Neural cell (in vitro differentiated cells): ENCODE measurements around the gene KRTAP4-4. TPM values are rescaled to one million over a fixed set of nuclear protein-coding genes. Genes with fewer than 3 reads are reported as not detected.
"Not testable (repeated sequence)": the region's sequence is repeated elsewhere in the genome, so short reads cannot be mapped to it uniquely, and the experiment has no call there.

ENCODE experiments used
- H2AFZ ChIP-seq: fragments of 200-600, 300-800 bp; sonication (generic), shearing (Covaris generic); 2 replicates; pipeline ENCODE4 v1.6.0; 2014; ENCODE audit warnings: low read depth, mild to moderate bottlenecking, antibody characterized with exemption, low read length, moderate library complexity
- H3F3A ChIP-seq: fragments of 200-600 bp; shearing (Covaris generic); 2 replicates; pipeline ENCODE4 v1.6.1; 2016; ENCODE audit warnings: mild to moderate bottlenecking, moderate library complexity, mixed read lengths, antibody characterized with exemption, low read length; ENCODE audit not compliant: insufficient read depth, poor library complexity, severe bottlenecking
- H3K27ac ChIP-seq: fragments of 200-600, 300-800 bp; sonication (generic), shearing (Covaris generic); 2 replicates; pipeline ENCODE4 v1.5.1; 2014; ENCODE audit warnings: mild to moderate bottlenecking, low read length, moderate library complexity
- H3K27me3 ChIP-seq: fragments of 300-800, 200-600 bp; sonication (generic), shearing (Covaris generic); 2 replicates; pipeline ENCODE4 v1.6.0; 2014; ENCODE audit warnings: mild to moderate bottlenecking, low read depth, low read length, moderate library complexity; ENCODE audit not compliant: insufficient read depth
- H3K36me3 ChIP-seq: fragments of 300-800, 200-600 bp; sonication (generic), shearing (Covaris generic); 2 replicates; pipeline ENCODE4 v1.5.1; 2014; ENCODE audit warnings: mild to moderate bottlenecking, antibody characterized with exemption, low read length, moderate library complexity; ENCODE audit not compliant: insufficient read depth
- H3K4me2 ChIP-seq: fragments of 300-800, 200-600 bp; sonication (generic), shearing (Covaris generic); 2 replicates; pipeline ENCODE4 v1.6.0; 2014; ENCODE audit warnings: mild to moderate bottlenecking, low read length
- H3K4me3 ChIP-seq: fragments of 300-800, 200-600 bp; sonication (generic), shearing (Covaris generic); 2 replicates; pipeline ENCODE4 v1.5.1; 2014; ENCODE audit warnings: mild to moderate bottlenecking, low read length, moderate library complexity
- H3K79me2 ChIP-seq: fragments of 200-600 bp; shearing (Covaris generic); replicated peaks from 2 replicates; pipeline ENCODE4 v1.6.0; 2014; ENCODE audit warnings: mild to moderate bottlenecking, low read length, moderate library complexity; ENCODE audit not compliant: insufficient read depth
- H3K9ac ChIP-seq: fragments of 300-800, 200-600 bp; sonication (generic), shearing (Covaris generic); 2 replicates; pipeline ENCODE4 v1.6.1; 2016; ENCODE audit warnings: mild to moderate bottlenecking, low read length, mixed read lengths
- H3K9me2 ChIP-seq: fragments of 200-600 bp; shearing (Covaris generic); 2 replicates; pipeline ENCODE4 v1.6.1; 2016; ENCODE audit warnings: mild to moderate bottlenecking, low read length, mixed read lengths; ENCODE audit not compliant: insufficient read depth
- H3K9me3 ChIP-seq: fragments of 200-600, 300-800 bp; sonication (generic), shearing (Covaris generic); 2 replicates; pipeline ENCODE4 v1.6.1; 2016; ENCODE audit warnings: mild to moderate bottlenecking, mixed run types, low read length, moderate library complexity, mixed read lengths
- H4K20me1 ChIP-seq: fragments of 200-600 bp; shearing (Covaris generic); 2 replicates; pipeline ENCODE4 v1.6.1; 2016; ENCODE audit warnings: mild to moderate bottlenecking, mixed run types; ENCODE audit not compliant: insufficient read depth
- EP300 ChIP-seq: fragments of 450-650 bp; conservative IDR thresholded peaks from 2 replicates; pipeline ENCODE4 v1.6.1; 2014; ENCODE audit warnings: antibody characterized with exemption, mild to moderate bottlenecking, moderate library complexity; ENCODE audit not compliant: poor library complexity, severe bottlenecking
- EZH2 ChIP-seq: fragments of 200-600, 300-800 bp; shearing (Covaris generic), sonication (generic); IDR thresholded peaks from 2 replicates; pipeline ENCODE4 v1.6.1; 2014; ENCODE audit warnings: antibody characterized with exemption, low read length, borderline replicate concordance, mild to moderate bottlenecking; ENCODE audit not compliant: insufficient read depth, poor library complexity, severe bottlenecking
- MXI1 ChIP-seq: fragments of 450-650 bp; conservative IDR thresholded peaks from 2 replicates; pipeline ENCODE4 v1.6.1; 2014; ENCODE audit warnings: antibody characterized with exemption, mild to moderate bottlenecking; ENCODE audit not compliant: poor library complexity, severe bottlenecking
- POLR2AphosphoS5 ChIP-seq: IDR thresholded peaks from 2 replicates; pipeline ENCODE4 v1.6.1; 2012
- RAD21 ChIP-seq: fragments of 450-650 bp; conservative IDR thresholded peaks from 2 replicates; pipeline ENCODE4 v1.6.1; 2014; ENCODE audit warnings: antibody characterized with exemption, mild to moderate bottlenecking, moderate library complexity
- SMC3 ChIP-seq: fragments of 450-650 bp; conservative IDR thresholded peaks from 2 replicates; pipeline ENCODE4 v1.6.1; 2014; ENCODE audit warnings: antibody characterized with exemption, mild to moderate bottlenecking, moderate library complexity; ENCODE audit not compliant: poor library complexity
- TAF1 ChIP-seq: IDR thresholded peaks from 2 replicates; pipeline ENCODE4 v1.6.1; 2012; ENCODE audit warnings: low read depth
- polyA plus RNA-seq: library from polyadenylated mRNA; depleted of rRNA; stranded (reverse); fragments of >200 nt; gene quantifications from 2 replicates; pipeline ENCODE4 v1.2.3, GENCODE V29; 2014
- TF ChIP-seq, protein P1 (sequence below): fragments of 450-650 bp; IDR thresholded peaks from 2 replicates; pipeline ENCODE4 v1.5.1; 2014; ENCODE audit warnings: antibody characterized with exemption, mild to moderate bottlenecking, moderate library complexity; ENCODE audit not compliant: poor library complexity, severe bottlenecking
- TF ChIP-seq, protein P2 (sequence below): IDR thresholded peaks from 2 replicates; pipeline ENCODE4 v1.6.1; 2012; ENCODE audit warnings: borderline replicate concordance

KRTAP4-4 gene
- polyA plus RNA-seq, 1 donor from 2014 or later: not detected

DNA sequence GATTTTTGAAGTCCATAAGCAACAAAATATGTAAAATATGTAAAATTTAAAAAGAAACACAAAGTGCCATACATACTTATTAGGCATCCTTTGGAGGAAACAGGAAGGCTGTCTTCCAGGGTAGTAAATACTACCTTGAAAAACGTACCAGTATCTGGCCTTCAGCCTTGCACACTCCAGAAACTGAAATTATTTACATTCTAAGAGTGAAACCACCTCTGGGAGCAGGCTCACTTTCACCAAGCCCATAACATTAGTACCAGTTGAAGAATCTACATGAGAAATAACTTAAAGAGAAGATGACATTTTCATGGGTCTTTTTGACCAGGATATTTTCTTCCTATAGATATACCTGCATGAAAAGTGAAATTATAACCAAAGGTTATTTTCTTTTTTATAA, 35.5 kb upstream of the KRTAP4-4 start:
- H3K27ac ChIP-seq: no peak overlapping the region
- no peaks in the 10 kb centered on the region for H3K36me3 ChIP-seq
- H3F3A ChIP-seq: no peaks in the 10 kb centered on the region

DNA sequence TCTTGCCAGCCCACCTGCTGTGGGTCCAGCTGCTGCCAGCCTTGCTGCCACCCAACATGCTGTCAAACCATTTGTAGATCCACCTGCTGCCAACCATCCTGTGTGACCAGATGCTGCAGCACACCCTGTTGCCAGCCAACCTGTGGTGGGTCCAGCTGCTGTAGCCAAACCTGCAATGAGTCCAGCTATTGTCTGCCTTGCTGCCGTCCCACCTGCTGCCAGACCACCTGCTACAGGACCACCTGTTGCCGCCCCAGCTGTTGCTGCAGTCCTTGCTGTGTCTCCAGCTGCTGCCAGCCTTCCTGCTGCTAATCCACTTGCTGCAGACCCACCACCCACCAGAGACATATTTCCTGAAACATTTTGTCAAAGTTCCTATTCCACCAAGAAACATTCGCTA, 29.8 kb upstream of the KRTAP4-4 start:
- Histone ChIP-seq H3K36me3 (no peaks in the 10 kb centered on the region), H2AFZ (no peak overlapping the region), H3K27me3 (no peaks in the 10 kb centered on the region), H3K27ac (no peak overlapping the region), H3K79me2 (no peaks in the 10 kb centered on the region), H3K9me2 (no peaks in the 10 kb centered on the region), H3F3A (no peaks in the 10 kb centered on the region), H3K4me3 (no peak overlapping the region), H4K20me1 (no peaks in the 10 kb centered on the region), H3K9me3 (no peaks in the 10 kb centered on the region), H3K4me2 (no peak overlapping the region), H3K9ac (no peak overlapping the region)
- TF ChIP-seq, protein P1, sequence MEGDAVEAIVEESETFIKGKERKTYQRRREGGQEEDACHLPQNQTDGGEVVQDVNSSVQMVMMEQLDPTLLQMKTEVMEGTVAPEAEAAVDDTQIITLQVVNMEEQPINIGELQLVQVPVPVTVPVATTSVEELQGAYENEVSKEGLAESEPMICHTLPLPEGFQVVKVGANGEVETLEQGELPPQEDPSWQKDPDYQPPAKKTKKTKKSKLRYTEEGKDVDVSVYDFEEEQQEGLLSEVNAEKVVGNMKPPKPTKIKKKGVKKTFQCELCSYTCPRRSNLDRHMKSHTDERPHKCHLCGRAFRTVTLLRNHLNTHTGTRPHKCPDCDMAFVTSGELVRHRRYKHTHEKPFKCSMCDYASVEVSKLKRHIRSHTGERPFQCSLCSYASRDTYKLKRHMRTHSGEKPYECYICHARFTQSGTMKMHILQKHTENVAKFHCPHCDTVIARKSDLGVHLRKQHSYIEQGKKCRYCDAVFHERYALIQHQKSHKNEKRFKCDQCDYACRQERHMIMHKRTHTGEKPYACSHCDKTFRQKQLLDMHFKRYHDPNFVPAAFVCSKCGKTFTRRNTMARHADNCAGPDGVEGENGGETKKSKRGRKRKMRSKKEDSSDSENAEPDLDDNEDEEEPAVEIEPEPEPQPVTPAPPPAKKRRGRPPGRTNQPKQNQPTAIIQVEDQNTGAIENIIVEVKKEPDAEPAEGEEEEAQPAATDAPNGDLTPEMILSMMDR: no peak
- TF ChIP-seq POLR2AphosphoS5 (no peak), EP300 (no peak), SMC3 (no peak), RAD21 (no peak)

More for the DNA sequence above, 35.5 kb upstream of the KRTAP4-4 start:
- no peak overlapping the region for H3K9ac ChIP-seq
- no peaks in the 10 kb centered on the region for H3K9me2 ChIP-seq
- no peaks in the 10 kb centered on the region for H4K20me1 ChIP-seq
- H3K9me3 ChIP-seq: no peaks in the 10 kb centered on the region
- H3K27me3 ChIP-seq: no peaks in the 10 kb centered on the region
- no peak overlapping the region for H2AFZ ChIP-seq
- H3K4me3 ChIP-seq: no peak overlapping the region
- TF ChIP-seq SMC3: no peak
- no peaks in the 10 kb centered on the region for H3K79me2 ChIP-seq
- H3K4me2 ChIP-seq: no peak overlapping the region

DNA sequence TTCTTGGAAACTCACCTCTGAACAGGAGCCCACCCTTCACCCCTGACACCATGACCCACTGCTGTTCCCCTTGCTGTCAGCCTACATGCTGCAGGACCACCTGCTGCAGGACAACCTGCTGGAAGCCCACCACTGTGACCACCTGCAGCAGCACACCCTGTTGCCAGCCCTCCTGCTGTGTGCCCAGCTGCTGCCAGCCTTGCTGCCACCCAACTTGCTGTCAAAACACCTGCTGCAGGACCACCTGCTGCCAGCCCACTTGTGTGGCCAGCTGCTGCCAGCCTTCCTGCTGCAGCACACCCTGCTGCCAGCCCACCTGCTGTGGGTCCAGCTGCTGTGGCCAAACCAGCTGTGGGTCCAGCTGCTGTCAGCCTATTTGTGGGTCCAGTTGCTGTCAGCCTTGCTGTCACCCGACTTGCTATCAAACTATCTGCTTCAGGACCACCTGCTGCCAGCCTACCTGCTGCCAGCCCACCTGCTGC, 29.3 kb upstream of the KRTAP4-4 start, which contains the start of gene KRTAP9-1:
Gene KRTAP9-1, plus strand, starts transcription at position 51 of the 482 bp plus-strand sequence. Its CDS starts 0 bp downstream, at position 51.
- not testable (repeated sequence) for H3K27ac ChIP-seq, H3F3A ChIP-seq, H3K9me2 ChIP-seq, H3K4me3 ChIP-seq, H3K9me3 ChIP-seq, H3K36me3 ChIP-seq, H3K27me3 ChIP-seq, H2AFZ ChIP-seq, H4K20me1 ChIP-seq, H3K4me2 ChIP-seq, H3K79me2 ChIP-seq, H3K9ac ChIP-seq

DNA sequence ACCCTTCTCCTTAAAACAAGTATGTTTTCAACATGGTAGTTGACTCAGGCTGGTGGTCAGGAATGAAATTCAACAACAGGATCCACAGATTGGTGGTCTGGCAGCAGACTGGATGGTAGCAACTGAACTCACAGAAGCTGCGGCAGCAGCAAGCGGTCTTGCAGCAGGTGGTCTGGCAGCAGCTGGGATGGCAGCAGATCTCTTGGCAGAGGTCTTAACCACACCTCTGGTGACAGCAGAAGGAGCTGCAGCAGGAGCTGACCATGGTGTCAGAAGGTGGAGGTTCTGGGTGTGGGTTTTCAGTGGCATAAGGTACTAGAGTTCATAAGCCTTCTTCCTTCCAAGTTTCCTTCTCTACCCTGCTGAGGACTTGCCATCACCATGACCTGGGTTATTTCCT, 26.3 kb upstream of the KRTAP4-4 start:
- Histone ChIP-seq H3K9me3 (no peaks in the 10 kb centered on the region), H3K27ac (no peak overlapping the region), H3K4me3 (no peak overlapping the region), H3K4me2 (no peak overlapping the region), H3K9me2 (no peaks in the 10 kb centered on the region), H3K27me3 (no peaks in the 10 kb centered on the region), H3K36me3 (no peaks in the 10 kb centered on the region), H3K9ac (no peak overlapping the region), H3K79me2 (no peaks in the 10 kb centered on the region), H2AFZ (no peak overlapping the region), H4K20me1 (no peaks in the 10 kb centered on the region), H3F3A (no peaks in the 10 kb centered on the region)
- TF ChIP-seq MXI1 (no peak), POLR2AphosphoS5 (no peak), EP300 (no peak), EZH2 (no peak), SMC3 (no peak), RAD21 (no peak), TAF1 (no peak)
- TF ChIP-seq, protein P1: no peak
- TF ChIP-seq, protein P2, sequence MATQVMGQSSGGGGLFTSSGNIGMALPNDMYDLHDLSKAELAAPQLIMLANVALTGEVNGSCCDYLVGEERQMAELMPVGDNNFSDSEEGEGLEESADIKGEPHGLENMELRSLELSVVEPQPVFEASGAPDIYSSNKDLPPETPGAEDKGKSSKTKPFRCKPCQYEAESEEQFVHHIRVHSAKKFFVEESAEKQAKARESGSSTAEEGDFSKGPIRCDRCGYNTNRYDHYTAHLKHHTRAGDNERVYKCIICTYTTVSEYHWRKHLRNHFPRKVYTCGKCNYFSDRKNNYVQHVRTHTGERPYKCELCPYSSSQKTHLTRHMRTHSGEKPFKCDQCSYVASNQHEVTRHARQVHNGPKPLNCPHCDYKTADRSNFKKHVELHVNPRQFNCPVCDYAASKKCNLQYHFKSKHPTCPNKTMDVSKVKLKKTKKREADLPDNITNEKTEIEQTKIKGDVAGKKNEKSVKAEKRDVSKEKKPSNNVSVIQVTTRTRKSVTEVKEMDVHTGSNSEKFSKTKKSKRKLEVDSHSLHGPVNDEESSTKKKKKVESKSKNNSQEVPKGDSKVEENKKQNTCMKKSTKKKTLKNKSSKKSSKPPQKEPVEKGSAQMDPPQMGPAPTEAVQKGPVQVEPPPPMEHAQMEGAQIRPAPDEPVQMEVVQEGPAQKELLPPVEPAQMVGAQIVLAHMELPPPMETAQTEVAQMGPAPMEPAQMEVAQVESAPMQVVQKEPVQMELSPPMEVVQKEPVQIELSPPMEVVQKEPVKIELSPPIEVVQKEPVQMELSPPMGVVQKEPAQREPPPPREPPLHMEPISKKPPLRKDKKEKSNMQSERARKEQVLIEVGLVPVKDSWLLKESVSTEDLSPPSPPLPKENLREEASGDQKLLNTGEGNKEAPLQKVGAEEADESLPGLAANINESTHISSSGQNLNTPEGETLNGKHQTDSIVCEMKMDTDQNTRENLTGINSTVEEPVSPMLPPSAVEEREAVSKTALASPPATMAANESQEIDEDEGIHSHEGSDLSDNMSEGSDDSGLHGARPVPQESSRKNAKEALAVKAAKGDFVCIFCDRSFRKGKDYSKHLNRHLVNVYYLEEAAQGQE: no peak
